ENCODE results near the gene MRM3. TPM values are rescaled to one million over a fixed set of nuclear protein-coding genes. Genes with fewer than 3 reads are reported as not detected.
"Not testable (repeated sequence)": the region's sequence is repeated elsewhere in the genome, so short reads cannot be mapped to it uniquely, and the experiment has no call there.

The MRM3 gene
- total RNA-seq, 1 experiment from 2014 or later = 61.5 TPM

DNA sequence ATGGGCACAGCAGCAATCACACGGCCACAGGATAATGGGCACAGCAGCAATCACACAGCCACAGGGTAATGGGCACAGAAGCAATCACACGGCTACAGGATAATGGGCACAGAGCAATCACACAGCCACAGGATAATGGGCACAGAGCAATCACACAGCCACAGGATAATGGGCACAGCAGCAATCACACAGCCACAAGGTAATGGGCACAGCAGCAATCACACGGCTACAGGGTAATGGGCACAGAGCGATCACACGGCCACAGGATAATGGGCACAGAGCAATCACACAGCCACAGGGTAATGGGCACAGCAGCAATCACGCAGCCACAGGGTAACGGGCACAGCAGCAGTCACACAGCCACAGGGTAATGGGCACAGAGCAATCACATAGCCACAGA is 32.8 kb upstream of the MRM3 start:
- not testable (repeated sequence) for DNase-seq; H3K27me3 ChIP-seq (ENCODE audit: control insufficient read depth, insufficient read depth, low read length); H3K4me3 ChIP-seq (ENCODE audit: insufficient read depth, low read depth, low read length)
- H3K36me3 ChIP-seq (replicated peaks; ENCODE audit: control insufficient read depth, insufficient read depth, low read length) = peaks cover 33% of the 10 kb centered on the region

DNA sequence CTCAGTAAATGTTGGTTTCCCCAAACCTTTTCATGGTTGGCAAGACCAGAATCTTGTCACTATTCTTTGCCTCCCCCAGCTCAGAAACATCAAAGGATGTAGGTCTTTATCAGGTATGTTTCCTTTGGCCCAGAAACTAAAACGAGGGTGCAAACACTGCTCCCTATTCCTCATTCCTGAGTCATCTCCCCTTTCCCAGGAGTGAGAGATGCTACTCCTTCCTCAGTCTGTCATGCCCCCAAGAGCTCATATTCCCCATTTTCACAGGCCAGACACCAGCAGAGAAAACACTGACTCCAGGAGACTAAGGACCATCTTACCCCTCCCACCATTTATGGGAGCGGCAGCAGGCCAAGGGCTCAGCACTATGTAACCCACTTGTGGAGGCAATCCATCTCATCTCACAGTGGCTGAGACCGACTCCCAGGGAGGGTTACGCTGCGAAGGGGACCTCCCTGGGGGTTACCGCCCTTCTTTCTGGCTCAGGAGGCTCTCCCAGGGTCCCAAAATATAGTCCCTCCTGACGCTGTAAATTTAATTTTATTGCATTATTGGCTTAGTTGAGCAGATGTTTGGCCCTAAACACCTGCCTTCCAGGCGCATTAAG is 31.6 kb upstream of the MRM3 start:
- DNase-seq = no peak
- Histone ChIP-seq H3K4me3 (ENCODE audit: insufficient read depth, low read depth, low read length) (no peak overlapping the region), H3K27me3 (ENCODE audit: control insufficient read depth, insufficient read depth, low read length) (no peaks in the 10 kb centered on the region), H3K36me3 (replicated peaks; ENCODE audit: control insufficient read depth, insufficient read depth, low read length) (peaks cover 25% of the 10 kb centered on the region)

DNA sequence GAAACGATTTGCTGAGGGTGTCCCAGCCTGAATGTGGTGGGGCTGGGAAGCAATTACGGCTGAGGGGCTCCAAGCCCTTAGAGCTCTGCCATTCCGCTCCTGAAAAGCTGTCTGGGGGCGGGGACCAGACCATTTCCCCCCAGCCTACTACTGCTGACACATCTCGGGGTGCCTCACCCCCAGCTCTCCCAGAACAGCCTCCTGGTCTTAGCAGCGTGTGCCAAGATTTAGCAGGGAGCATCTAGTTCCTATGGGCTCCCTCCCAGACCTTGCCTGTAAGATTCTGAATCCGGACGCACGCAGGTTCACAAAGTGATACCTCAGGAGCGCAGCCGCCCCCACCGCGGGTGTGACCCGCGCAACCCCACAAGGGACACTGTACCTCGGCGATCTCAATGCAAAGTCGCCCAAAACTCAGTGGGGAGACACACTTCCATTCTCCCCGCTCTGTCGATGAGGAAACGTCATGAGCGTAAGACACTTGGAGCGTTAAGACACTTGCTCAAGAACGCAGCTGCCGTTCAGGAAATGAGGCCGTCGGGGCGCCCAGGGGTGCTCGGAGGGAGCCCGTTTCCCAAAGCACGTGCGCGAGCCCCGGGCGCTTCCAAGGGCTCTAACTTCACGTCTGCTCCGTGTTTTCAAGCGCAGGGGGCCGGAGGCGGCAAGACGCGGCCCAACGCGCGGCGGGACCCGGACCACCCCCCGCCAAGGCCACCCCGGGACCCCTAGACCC is 30.7 kb upstream of the MRM3 start:
- Histone ChIP-seq H3K36me3 (replicated peaks; ENCODE audit: control insufficient read depth, insufficient read depth, low read length) (peaks cover 16% of the 10 kb centered on the region), H3K27me3 (ENCODE audit: control insufficient read depth, insufficient read depth, low read length) (no peaks in the 10 kb centered on the region), H3K4me3 (ENCODE audit: insufficient read depth, low read depth, low read length) (peak overlapping the region; percentile 83)
- DNase-seq = peak; percentile 66

- Histone ChIP-seq H3K4me3 (ENCODE audit: insufficient read depth, low read depth, low read length) (peak within 1 kb of the TSS; percentile 83), H3K27me3 (ENCODE audit: control insufficient read depth, insufficient read depth, low read length) (no peaks in the 10 kb centered on the region), H3K36me3 (replicated peaks; ENCODE audit: control insufficient read depth, insufficient read depth, low read length) (peaks cover 12% of the 10 kb centered on the region)
- peak; percentile 99 for DNase-seq
Measured at GRCh38 chr17:752002-752619, 30.0 kb upstream of the MRM3 start, which contains the start of gene GEMIN4. GEMIN4 (minus strand) TSS chr17:752264; CDS start chr17:752142, 122 bp downstream.

DNA sequence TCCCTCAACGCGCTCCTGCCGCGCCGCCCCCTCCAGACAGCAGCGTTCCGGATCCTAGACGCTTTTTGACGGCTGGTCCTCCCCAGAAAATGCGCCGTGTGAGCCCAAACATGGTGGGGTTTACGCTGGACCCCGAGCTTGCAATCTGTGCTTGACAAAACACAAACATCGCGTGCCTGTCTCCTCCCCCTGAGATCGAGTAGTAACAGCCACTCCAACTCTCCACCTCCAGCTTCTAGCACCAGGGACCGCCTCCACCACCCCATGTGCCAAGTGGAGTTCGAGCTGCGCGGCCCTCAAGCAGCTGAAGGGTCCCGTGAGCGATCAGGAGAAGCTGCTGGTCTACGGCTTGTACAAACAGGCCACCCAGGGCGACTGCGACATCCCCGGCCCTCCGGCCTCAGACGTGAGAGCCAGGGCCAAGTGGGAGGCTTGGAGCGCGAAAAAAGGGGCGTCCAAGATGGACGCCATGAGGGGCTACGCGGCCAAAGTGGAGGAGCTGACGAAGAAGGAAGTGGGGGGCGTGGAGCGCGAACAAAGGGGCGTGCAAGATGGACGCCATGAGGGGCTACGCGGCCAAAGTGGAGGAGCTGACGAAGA is 29.4 kb upstream of the MRM3 start:
- no peaks in the 10 kb centered on the region for H3K27me3 ChIP-seq (ENCODE audit: control insufficient read depth, insufficient read depth, low read length)
- H3K4me3 ChIP-seq (ENCODE audit: insufficient read depth, low read depth, low read length) = peak overlapping the region; percentile 83
- peaks cover 6% of the 10 kb centered on the region for H3K36me3 ChIP-seq (replicated peaks; ENCODE audit: control insufficient read depth, insufficient read depth, low read length)
- peak; percentile 80 for DNase-seq

DNA sequence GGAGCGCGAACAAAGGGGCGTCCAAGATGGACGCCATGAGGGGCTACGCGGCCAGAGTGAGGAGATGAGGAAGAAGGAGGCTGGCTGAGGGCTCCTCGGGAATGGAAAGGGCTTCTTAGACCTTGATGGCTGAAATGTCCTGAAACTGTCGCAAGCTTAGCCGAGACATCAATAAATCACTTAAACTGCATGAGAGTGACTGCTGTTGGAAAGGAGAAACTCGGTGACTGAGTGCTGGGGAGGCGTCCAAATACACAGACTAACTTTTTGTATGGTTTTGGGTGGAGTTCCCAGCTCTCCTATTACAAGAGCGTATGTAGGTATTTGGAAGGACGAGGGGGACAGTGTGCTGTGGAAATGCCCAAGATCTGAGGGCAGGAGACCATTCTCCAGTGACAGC is 28.7 kb upstream of the MRM3 start:
- H3K27me3 ChIP-seq (ENCODE audit: control insufficient read depth, insufficient read depth, low read length) = no peaks in the 10 kb centered on the region
- peaks cover 2% of the 10 kb centered on the region; the same call in 1 of the 2 replicates for H3K36me3 ChIP-seq (replicated peaks; ENCODE audit: control insufficient read depth, insufficient read depth, low read length)
- no peak overlapping the region for H3K4me3 ChIP-seq (ENCODE audit: insufficient read depth, low read depth, low read length)
- no peak for DNase-seq

- DNase-seq; H3K27me3 ChIP-seq (ENCODE audit: control insufficient read depth, insufficient read depth, low read length); H3K4me3 ChIP-seq (ENCODE audit: insufficient read depth, low read depth, low read length); H3K36me3 ChIP-seq (replicated peaks; ENCODE audit: control insufficient read depth, insufficient read depth, low read length): not testable (repeated sequence)
Measured at GRCh38 chr17:755319-755961, 26.7 kb upstream of the MRM3 start.

GRCh38 chr17:756010-756567 is 26.1 kb upstream of the MRM3 start:
- not testable (repeated sequence) for H3K4me3 ChIP-seq (ENCODE audit: insufficient read depth, low read depth, low read length); H3K27me3 ChIP-seq (ENCODE audit: control insufficient read depth, insufficient read depth, low read length); DNase-seq; H3K36me3 ChIP-seq (replicated peaks; ENCODE audit: control insufficient read depth, insufficient read depth, low read length)

GRCh38 chr17:759964-760363 is 22.2 kb upstream of the MRM3 start:
- H3K4me3 ChIP-seq (ENCODE audit: insufficient read depth, low read depth, low read length) = no peak overlapping the region
- H3K27me3 ChIP-seq (ENCODE audit: control insufficient read depth, insufficient read depth, low read length) = no peaks in the 10 kb centered on the region
- DNase-seq = no peak
- H3K36me3 ChIP-seq (replicated peaks; ENCODE audit: control insufficient read depth, insufficient read depth, low read length) = peaks cover 12% of the 10 kb centered on the region

GRCh38 chr17:760371-760770 is 21.8 kb upstream of the MRM3 start:
- Histone ChIP-seq H3K36me3 (replicated peaks; ENCODE audit: control insufficient read depth, insufficient read depth, low read length) (peaks cover 12% of the 10 kb centered on the region), H3K27me3 (ENCODE audit: control insufficient read depth, insufficient read depth, low read length) (no peaks in the 10 kb centered on the region), H3K4me3 (ENCODE audit: insufficient read depth, low read depth, low read length) (no peak overlapping the region)
- no peak for DNase-seq

GRCh38 chr17:767076-767475 is 15.1 kb upstream of the MRM3 start:
- no peak for DNase-seq
- Histone ChIP-seq H3K4me3 (ENCODE audit: insufficient read depth, low read depth, low read length) (no peak overlapping the region), H3K27me3 (ENCODE audit: control insufficient read depth, insufficient read depth, low read length) (no peaks in the 10 kb centered on the region), H3K36me3 (replicated peaks; ENCODE audit: control insufficient read depth, insufficient read depth, low read length) (peaks cover 26% of the 10 kb centered on the region)

- no peak for DNase-seq
- Histone ChIP-seq H3K27me3 (ENCODE audit: control insufficient read depth, insufficient read depth, low read length) (no peaks in the 10 kb centered on the region), H3K4me3 (ENCODE audit: insufficient read depth, low read depth, low read length) (no peak overlapping the region), H3K36me3 (replicated peaks; ENCODE audit: control insufficient read depth, insufficient read depth, low read length) (peaks cover 41% of the 10 kb centered on the region)
Measured at GRCh38 chr17:773016-773415, 9.1 kb upstream of the MRM3 start.

GRCh38 chr17:773467-774312 is 8.5 kb upstream of the MRM3 start:
- no peak for DNase-seq
- no peaks in the 10 kb centered on the region for H3K27me3 ChIP-seq (ENCODE audit: control insufficient read depth, insufficient read depth, low read length)
- peaks cover 45% of the 10 kb centered on the region for H3K36me3 ChIP-seq (replicated peaks; ENCODE audit: control insufficient read depth, insufficient read depth, low read length)
- no peak overlapping the region for H3K4me3 ChIP-seq (ENCODE audit: insufficient read depth, low read depth, low read length)

DNA sequence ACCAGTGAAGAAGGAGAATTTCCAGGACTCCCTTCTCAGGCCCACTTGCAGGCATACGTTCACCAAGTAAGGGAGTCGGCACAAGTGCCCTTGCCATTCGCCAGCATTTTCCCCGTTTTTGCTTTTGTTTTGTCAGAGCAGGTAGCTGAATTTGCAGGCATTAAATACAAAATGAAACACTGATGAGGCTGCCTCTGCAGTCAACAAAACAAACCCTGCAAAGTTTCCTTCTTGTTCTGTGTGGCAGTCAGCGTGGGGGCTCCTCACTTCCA is 7.9 kb upstream of the MRM3 start:
- H3K36me3 ChIP-seq (replicated peaks; ENCODE audit: control insufficient read depth, insufficient read depth, low read length) = peaks cover 43% of the 10 kb centered on the region
- DNase-seq = no peak
- no peak overlapping the region for H3K4me3 ChIP-seq (ENCODE audit: insufficient read depth, low read depth, low read length)
- no peaks in the 10 kb centered on the region for H3K27me3 ChIP-seq (ENCODE audit: control insufficient read depth, insufficient read depth, low read length)
